SK-N-SH (cell line): Measurements from ENCODE around the gene TGFB2. TPM values are rescaled to one million over a fixed set of nuclear protein-coding genes. Genes with fewer than 3 reads are reported as not detected.

Source experiments
- CTCF ChIA-PET: fragments of 300-600, 350-600 bp; formaldehyde crosslinking; extraction: SDS; loops from one replicate; lab custom pipeline; 2021; lab: Yijun Ruan, JAX
- POLR2A ChIA-PET: fragments of 350-600 bp; sonication (Branson Sonifier 250); formaldehyde crosslinking; extraction: SDS; loops from one replicate; lab custom pipeline; 2020; ENCODE audit warnings: antibody characterized with exemption, inconsistent platforms; lab: Yijun Ruan, JAX
- DNase-seq: peaks from one replicate; pipeline ENCODE4 v3.0.0; 2012
- H2AFZ ChIP-seq: fragments of 200-600 bp; sonication (generic); 2 replicates; pipeline ENCODE4 v1.8.1; 2016; ENCODE audit warnings: antibody characterized with exemption, mild to moderate bottlenecking, low read depth
- H3F3A ChIP-seq: fragments of 200-600 bp; sonication (generic); replicated peaks from 2 replicates; pipeline ENCODE3; 2016; ENCODE audit warnings: antibody characterized with exemption, mild to moderate bottlenecking; ENCODE audit not compliant: insufficient read depth
- H3K27ac ChIP-seq, 2 experiments: fragments of 200-500 bp in 1 of 2; fragments of 200-600 bp in 1 of 2; sonication (Bioruptor generic) in 1 of 2; sonication (generic), shearing (Covaris generic) in 1 of 2; 2 replicates each; pipeline versions ENCODE4 v1.5.1 to v1.6.1; 2014 to 2016; ENCODE audit warnings: low read depth in 2 of 2, inconsistent platforms in 1 of 2, low read length in 1 of 2, mild to moderate bottlenecking in 1 of 2, mixed read lengths in 1 of 2
- H3K27me3 ChIP-seq: fragments of 200-600 bp; sonication (generic), shearing (Covaris generic); 2 replicates; pipeline ENCODE4 v1.6.1; 2016; ENCODE audit warnings: mixed run types; ENCODE audit not compliant: insufficient read depth
- H3K36me3 ChIP-seq, 2 experiments: fragments of 200-500 bp in 1 of 2; fragments of 200-600 bp in 1 of 2; sonication (Bioruptor generic) in 1 of 2; sonication (generic) in 1 of 2; replicated peaks in 1 of 2; 2 replicates each; pipeline versions ENCODE3 to v1.5.1; 2014 to 2016; ENCODE audit warnings: low read length in 1 of 2, mild to moderate bottlenecking in 1 of 2; ENCODE audit not compliant: insufficient read depth in 2 of 2, control insufficient read depth in 1 of 2
- H3K4me1 ChIP-seq, 2 experiments: fragments of 200-500 bp in 1 of 2; fragments of 200-600 bp in 1 of 2; sonication (Bioruptor generic) in 1 of 2; sonication (generic), shearing (Covaris generic) in 1 of 2; 2 replicates each; pipeline versions ENCODE4 v1.5.1 to v1.6.1; 2014 to 2016; ENCODE audit warnings: low read depth in 1 of 2, low read length in 1 of 2, mixed run types in 1 of 2; ENCODE audit not compliant: insufficient read depth in 2 of 2, control insufficient read depth in 1 of 2
- H3K4me2 ChIP-seq: fragments of 200-600 bp; sonication (generic), shearing (Covaris generic); 2 replicates; pipeline ENCODE4 v1.6.1; 2017; ENCODE audit warnings: mixed run types
- H3K4me3 ChIP-seq, 2 experiments: fragments of 200-500 bp in 1 of 2; fragments of 200-600 bp in 1 of 2; sonication (Bioruptor generic) in 1 of 2; sonication (generic), shearing (Covaris generic) in 1 of 2; 2 replicates each; pipeline versions ENCODE4 v1.5.1 to v1.8.1; 2014 to 2016; ENCODE audit warnings: low read depth in 2 of 2, inconsistent platforms in 1 of 2, low read length in 1 of 2, mild to moderate bottlenecking in 1 of 2, mixed read lengths in 1 of 2, moderate library complexity in 1 of 2
- H3K79me2 ChIP-seq: fragments of 200-600 bp; sonication (generic); 2 replicates; pipeline ENCODE4 v1.8.1; 2017; ENCODE audit warnings: mild to moderate bottlenecking; ENCODE audit not compliant: insufficient read depth
- H3K9ac ChIP-seq: fragments of 200-600 bp; sonication (generic); 2 replicates; pipeline ENCODE4 v1.6.1; 2017; ENCODE audit warnings: mixed run types
- H3K9me2 ChIP-seq: fragments of 200-600 bp; sonication (generic); 2 replicates; pipeline ENCODE4 v1.6.1; 2017; ENCODE audit warnings: mixed run types
- H3K9me3 ChIP-seq: fragments of 200-600 bp; sonication (generic); 2 replicates; pipeline ENCODE4 v1.6.1; 2017; ENCODE audit warnings: mixed run types, mild to moderate bottlenecking, moderate library complexity
- H4K20me1 ChIP-seq: fragments of 200-600 bp; sonication (generic); 2 replicates; pipeline ENCODE4 v1.6.1; 2017; ENCODE audit warnings: mild to moderate bottlenecking, mixed run types; ENCODE audit not compliant: insufficient read depth
- CHD2 ChIP-seq: fragments of 150-350 bp; IDR thresholded peaks from 2 replicates; pipeline ENCODE4 v1.6.1; 2018; ENCODE audit warnings: low read length; ENCODE audit not compliant: partially characterized antibody
- EP300 ChIP-seq, 2 experiments: IDR thresholded peaks; 2 replicates each; pipeline versions ENCODE4 v1.4.0 to v1.6.1; 2012; ENCODE audit warnings: borderline replicate concordance in 1 of 2, low read depth in 1 of 2, low read length in 1 of 2
- FOSL2 ChIP-seq: IDR thresholded peaks from 2 replicates; pipeline ENCODE4 v1.4.0; 2012; ENCODE audit warnings: low read depth, mild to moderate bottlenecking, moderate library complexity, borderline replicate concordance
- FOXM1 ChIP-seq: IDR thresholded peaks from 2 replicates; pipeline ENCODE4 v1.4.0; 2012; ENCODE audit warnings: low read depth, mild to moderate bottlenecking
- GABPA ChIP-seq: IDR thresholded peaks from 2 replicates; pipeline ENCODE4 v1.4.0; 2012; ENCODE audit warnings: low read depth, mild to moderate bottlenecking
- JUND ChIP-seq: IDR thresholded peaks from 2 replicates; pipeline ENCODE4 v1.4.0; 2012
- MEF2A ChIP-seq: IDR thresholded peaks from 2 replicates; pipeline ENCODE4 v1.4.0; 2012; ENCODE audit warnings: low read depth, borderline replicate concordance
- MXI1 ChIP-seq: IDR thresholded peaks from 2 replicates; pipeline ENCODE4 v1.6.1; 2012; ENCODE audit warnings: mild to moderate bottlenecking, low read depth, low read length, improper control_type of control experiment
- NFIC ChIP-seq: IDR thresholded peaks from 2 replicates; pipeline ENCODE4 v1.4.0; 2012; ENCODE audit warnings: borderline replicate concordance
- RCOR1 ChIP-seq: fragments of 150-350 bp; IDR thresholded peaks from 2 replicates; pipeline ENCODE4 v1.6.1; 2017; ENCODE audit warnings: antibody characterized with exemption, low read length
- SIN3A ChIP-seq: IDR thresholded peaks from 2 replicates; pipeline ENCODE4 v1.6.1; 2012; ENCODE audit warnings: low read depth, mild to moderate bottlenecking, low read length, moderate library complexity, borderline replicate concordance
- SMC3 ChIP-seq: IDR thresholded peaks from 2 replicates; pipeline ENCODE4 v1.6.1; 2012; ENCODE audit warnings: low read depth, low read length, improper control_type of control experiment
- TAF1 ChIP-seq: IDR thresholded peaks from 2 replicates; pipeline ENCODE4 v1.6.1; 2012; ENCODE audit warnings: low read depth, mild to moderate bottlenecking, low read length, moderate library complexity, borderline replicate concordance
- TEAD4 ChIP-seq: IDR thresholded peaks from 2 replicates; pipeline ENCODE4 v1.4.0; 2012; ENCODE audit warnings: mild to moderate bottlenecking, borderline replicate concordance; ENCODE audit not compliant: insufficient read depth
- YY1 ChIP-seq: IDR thresholded peaks from 2 replicates; pipeline ENCODE4 v1.4.0; 2012; ENCODE audit warnings: low read depth, mild to moderate bottlenecking
- WGBS: methylation state at CpG from one replicate; pipeline ENCODE4 v1.1.6; 2017; ENCODE audit warnings: low lambda C conversion rate; 5-methylcytosine and 5-hydroxymethylcytosine counted together
- polyA plus RNA-seq, 3 experiments: library from polyadenylated mRNA; depleted of rRNA; stranded (reverse); fragments of >200 nt; gene quantifications; 2 replicates each; pipeline ENCODE4 v1.2.3, GENCODE V29; 2012
- TF ChIP-seq, protein P1 (sequence below): IDR thresholded peaks from 2 replicates; pipeline ENCODE4 v1.4.0; 2012; ENCODE audit warnings: low read depth
- TF ChIP-seq, protein P2 (sequence below): IDR thresholded peaks from 2 replicates; pipeline ENCODE4 v1.6.1; 2012; ENCODE audit warnings: mild to moderate bottlenecking, low read depth, low read length, moderate library complexity
- TF ChIP-seq, protein P3 (sequence below): IDR thresholded peaks from 2 replicates; pipeline ENCODE4 v1.4.0; 2012; ENCODE audit warnings: low read depth, borderline replicate concordance

Gene TGFB2
- polyA plus RNA-seq, 1 of the 3 experiments (the other 2 are of a cell fraction) = 2.4 TPM

DNA sequence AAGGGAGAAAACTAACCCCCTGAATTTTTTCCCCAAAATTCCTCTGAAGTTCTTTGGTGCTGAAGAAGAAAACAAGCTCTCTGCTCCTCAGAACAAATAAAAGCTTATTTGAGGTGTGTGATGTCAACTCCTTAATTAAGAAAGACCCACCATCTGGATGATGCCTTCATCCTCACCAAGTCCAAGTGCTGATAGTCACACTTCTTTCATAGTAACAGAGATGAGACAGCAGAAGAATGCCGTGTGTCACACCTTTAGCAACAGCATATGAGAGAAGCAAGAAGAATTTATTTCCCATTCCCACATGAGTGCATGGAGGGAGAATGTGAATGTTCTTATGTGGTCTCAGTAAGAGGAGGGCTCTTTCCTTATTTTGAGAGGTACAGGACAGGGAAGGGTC, 91.2 kb downstream of the TGFB2 start:
- no peak for DNase-seq
- 100% methylated on average over 1 of the region's 1 CpG for WGBS
- Histone ChIP-seq H3K4me1 (peaks cover 0 to 6% of the 10 kb centered on the region in 2 experiments; a peak in 2 of 4 replicates), H3K27me3 (no peaks in the 10 kb centered on the region), H3K36me3 (peaks cover 0 to 13% of the 10 kb centered on the region in 2 experiments), H3K9ac (no peak overlapping the region), H3K4me3 (no peak overlapping the region), H4K20me1 (no peaks in the 10 kb centered on the region), H3F3A (no peaks in the 10 kb centered on the region), H3K9me3 (no peaks in the 10 kb centered on the region), H2AFZ (no peak overlapping the region), H3K27ac (no peak overlapping the region), H3K79me2 (no peaks in the 10 kb centered on the region), H3K4me2 (no peak overlapping the region), H3K9me2 (no peaks in the 10 kb centered on the region)
- CTCF ChIA-PET = no interaction called here
- TF ChIP-seq MXI1 = no peak
- POLR2A ChIA-PET = no interaction called here

DNA sequence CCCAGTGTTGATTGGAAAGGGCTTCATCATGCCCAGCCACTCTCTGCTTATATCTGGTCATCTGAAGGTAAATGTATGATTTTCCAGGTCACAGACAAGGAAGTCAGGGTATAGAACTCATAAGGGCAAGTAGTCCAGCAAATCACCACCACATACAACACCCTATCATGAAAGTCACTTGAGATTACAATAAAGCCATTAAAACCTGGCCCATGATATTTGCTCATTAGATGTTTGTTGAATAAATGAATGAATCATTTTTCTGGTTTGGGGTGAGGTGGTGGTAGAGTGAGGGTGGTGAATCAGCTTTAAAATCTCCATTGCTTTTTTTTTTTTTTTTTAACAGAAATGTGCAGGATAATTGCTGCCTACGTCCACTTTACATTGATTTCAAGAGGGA, 91.9 kb downstream of the TGFB2 start:
- TF ChIP-seq MEF2A (no peak), TAF1 (no peak), SIN3A (no peak), CHD2 (no peak)
- peaks cover 0 to 6% of the 10 kb centered on the region in 2 experiments; a peak in 2 of 4 replicates for H3K4me1 ChIP-seq
- no peaks in the 10 kb centered on the region for H3K27me3 ChIP-seq
- H3K4me2 ChIP-seq = no peak overlapping the region
- H3K27ac ChIP-seq = no peak overlapping the region
- H3K79me2 ChIP-seq = no peaks in the 10 kb centered on the region
- WGBS = 91% methylated on average over 1 of the region's 1 CpG
- POLR2A ChIA-PET = no interaction called here
- H3K9me3 ChIP-seq = no peaks in the 10 kb centered on the region
- H3K4me3 ChIP-seq = no peak overlapping the region
- CTCF ChIA-PET = no interaction called here
- no peak overlapping the region for H2AFZ ChIP-seq
- DNase-seq = no peak
- H3F3A ChIP-seq = no peaks in the 10 kb centered on the region
- no peaks in the 10 kb centered on the region for H3K9me2 ChIP-seq
- H3K9ac ChIP-seq = no peak overlapping the region
- H4K20me1 ChIP-seq = no peaks in the 10 kb centered on the region
- H3K36me3 ChIP-seq = peaks cover 0 to 13% of the 10 kb centered on the region in 2 experiments

DNA sequence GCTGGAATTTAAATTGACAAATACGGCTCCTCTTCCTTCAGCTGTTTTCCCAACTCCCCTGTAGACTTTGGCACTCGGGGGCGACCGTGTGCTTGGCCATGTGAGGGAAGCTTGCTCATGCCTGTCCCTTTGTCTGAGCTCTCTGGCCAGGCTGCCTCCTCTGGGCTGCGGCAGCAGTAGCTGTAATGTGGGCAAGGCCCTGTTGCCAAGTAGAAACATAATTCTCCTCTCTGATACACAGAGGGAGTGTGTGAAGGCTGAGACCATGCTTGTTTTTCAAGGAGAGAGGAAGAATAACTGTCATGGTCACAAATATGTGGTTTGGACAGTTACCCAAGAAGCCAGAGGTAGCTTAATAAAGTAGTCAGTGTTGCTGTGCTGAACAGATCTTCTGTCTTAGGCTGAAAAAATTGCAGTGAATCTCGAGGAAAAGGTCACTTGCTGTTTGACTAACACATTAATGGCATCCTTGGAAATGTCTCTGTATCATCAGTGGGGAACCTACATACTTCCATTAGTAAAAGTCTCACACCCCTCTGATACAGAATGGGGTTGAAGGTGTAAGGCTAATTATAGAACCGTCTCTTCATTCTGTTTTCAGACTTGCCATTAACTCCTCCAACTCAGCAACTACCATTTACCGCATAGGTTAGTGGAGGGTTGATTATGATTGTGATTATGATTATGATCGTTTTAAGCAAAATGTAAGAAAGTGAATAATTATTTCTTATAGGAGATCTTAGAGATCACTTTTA, 94.6 kb downstream of the TGFB2 start:
- ChIA-PET POLR2A (no interaction called here), CTCF (interaction anchor here (0.5 kb wide), 1 partner anchor 734 kb away, joined by 3 read pairs; the partner anchor contains the start of gene LYPLAL1)
- Histone ChIP-seq H3F3A (no peaks in the 10 kb centered on the region), H3K4me2 (no peak overlapping the region), H3K9ac (no peak overlapping the region), H3K4me1 (no peaks in the 10 kb centered on the region; a peak in 1 of 4 replicates), H4K20me1 (no peaks in the 10 kb centered on the region), H3K79me2 (no peaks in the 10 kb centered on the region), H3K9me2 (no peaks in the 10 kb centered on the region), H3K36me3 (peaks cover 0 to 9% of the 10 kb centered on the region in 2 experiments), H3K9me3 (no peaks in the 10 kb centered on the region), H3K27me3 (no peaks in the 10 kb centered on the region), H3K4me3 (no peak overlapping the region), H2AFZ (no peak overlapping the region), H3K27ac (no peak overlapping the region)
- no peak for DNase-seq
- WGBS = 95% methylated on average over 9 of the region's 9 CpGs
- no peak for TF ChIP-seq FOSL2
- TF ChIP-seq GABPA = no peak
- no peak for TF ChIP-seq TEAD4
- TF ChIP-seq SMC3 = no peak
- TF ChIP-seq YY1 = no peak
- TF ChIP-seq EP300 (IDR thresholded peaks at IDR 0.05; ENCODE audit: borderline replicate concordance in 1 of 2, low read depth in 1 of 2, low read length in 1 of 2) = no peak
- TF ChIP-seq NFIC = no peak
- TF ChIP-seq, protein P1, sequence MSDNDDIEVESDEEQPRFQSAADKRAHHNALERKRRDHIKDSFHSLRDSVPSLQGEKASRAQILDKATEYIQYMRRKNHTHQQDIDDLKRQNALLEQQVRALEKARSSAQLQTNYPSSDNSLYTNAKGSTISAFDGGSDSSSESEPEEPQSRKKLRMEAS = no peak
- no peak for TF ChIP-seq JUND
- TF ChIP-seq, protein P2, sequence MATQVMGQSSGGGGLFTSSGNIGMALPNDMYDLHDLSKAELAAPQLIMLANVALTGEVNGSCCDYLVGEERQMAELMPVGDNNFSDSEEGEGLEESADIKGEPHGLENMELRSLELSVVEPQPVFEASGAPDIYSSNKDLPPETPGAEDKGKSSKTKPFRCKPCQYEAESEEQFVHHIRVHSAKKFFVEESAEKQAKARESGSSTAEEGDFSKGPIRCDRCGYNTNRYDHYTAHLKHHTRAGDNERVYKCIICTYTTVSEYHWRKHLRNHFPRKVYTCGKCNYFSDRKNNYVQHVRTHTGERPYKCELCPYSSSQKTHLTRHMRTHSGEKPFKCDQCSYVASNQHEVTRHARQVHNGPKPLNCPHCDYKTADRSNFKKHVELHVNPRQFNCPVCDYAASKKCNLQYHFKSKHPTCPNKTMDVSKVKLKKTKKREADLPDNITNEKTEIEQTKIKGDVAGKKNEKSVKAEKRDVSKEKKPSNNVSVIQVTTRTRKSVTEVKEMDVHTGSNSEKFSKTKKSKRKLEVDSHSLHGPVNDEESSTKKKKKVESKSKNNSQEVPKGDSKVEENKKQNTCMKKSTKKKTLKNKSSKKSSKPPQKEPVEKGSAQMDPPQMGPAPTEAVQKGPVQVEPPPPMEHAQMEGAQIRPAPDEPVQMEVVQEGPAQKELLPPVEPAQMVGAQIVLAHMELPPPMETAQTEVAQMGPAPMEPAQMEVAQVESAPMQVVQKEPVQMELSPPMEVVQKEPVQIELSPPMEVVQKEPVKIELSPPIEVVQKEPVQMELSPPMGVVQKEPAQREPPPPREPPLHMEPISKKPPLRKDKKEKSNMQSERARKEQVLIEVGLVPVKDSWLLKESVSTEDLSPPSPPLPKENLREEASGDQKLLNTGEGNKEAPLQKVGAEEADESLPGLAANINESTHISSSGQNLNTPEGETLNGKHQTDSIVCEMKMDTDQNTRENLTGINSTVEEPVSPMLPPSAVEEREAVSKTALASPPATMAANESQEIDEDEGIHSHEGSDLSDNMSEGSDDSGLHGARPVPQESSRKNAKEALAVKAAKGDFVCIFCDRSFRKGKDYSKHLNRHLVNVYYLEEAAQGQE = no peak
- TF ChIP-seq CHD2 = no peak
- TF ChIP-seq RCOR1 = no peak
- no peak for TF ChIP-seq SIN3A
- TF ChIP-seq, protein P3, sequence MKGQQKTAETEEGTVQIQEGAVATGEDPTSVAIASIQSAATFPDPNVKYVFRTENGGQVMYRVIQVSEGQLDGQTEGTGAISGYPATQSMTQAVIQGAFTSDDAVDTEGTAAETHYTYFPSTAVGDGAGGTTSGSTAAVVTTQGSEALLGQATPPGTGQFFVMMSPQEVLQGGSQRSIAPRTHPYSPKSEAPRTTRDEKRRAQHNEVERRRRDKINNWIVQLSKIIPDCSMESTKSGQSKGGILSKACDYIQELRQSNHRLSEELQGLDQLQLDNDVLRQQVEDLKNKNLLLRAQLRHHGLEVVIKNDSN = no peak
- no peak for TF ChIP-seq FOXM1
